GM10248 (cell line): ENCODE results near the gene PCDHB6.
A peak's percentile ranks its signal among the peaks of the same experiment; 100 is the strongest.
"Not testable (repeated sequence)": the region's sequence is repeated elsewhere in the genome, so short reads cannot be mapped to it uniquely, and the experiment has no call there.

Experiments
- CTCF ChIA-PET: fragments of 300-600 bp; sonication (Branson Sonifier 250); formaldehyde crosslinking; extraction: SDS; loops from one replicate; lab custom pipeline; 2021; ENCODE audit warnings: antibody characterized with exemption; lab: Yijun Ruan, JAX
- POLR2A ChIA-PET: fragments of 350-650 bp; sonication (Branson Sonifier 250); formaldehyde crosslinking; extraction: SDS; loops from one replicate; lab custom pipeline; 2020; ENCODE audit warnings: antibody characterized with exemption; lab: Yijun Ruan, JAX
- DNase-seq: peaks from one replicate; pipeline ENCODE4 v3.0.0; 2012; ENCODE audit errors: extremely low spot score
- CTCF ChIP-seq: IDR thresholded peaks from 2 replicates; pipeline ENCODE4 v1.5.1; 2012; ENCODE audit warnings: mild to moderate bottlenecking, low read depth; ENCODE audit errors: extremely low read depth, missing control alignments, control extremely low read depth

The PCDHB6 gene

GRCh38 chr5:141175933-141176332 is 26.1 kb downstream of the PCDHB6 start:
- DNase-seq, result no peak
- CTCF ChIA-PET, result no interaction called here
- POLR2A ChIA-PET, result no interaction called here
- no peak for TF ChIP-seq CTCF

- POLR2A ChIA-PET, DNase-seq, CTCF ChIA-PET: not testable (repeated sequence)
Measured at GRCh38 chr5:141177577-141178191, 27.8 kb downstream of the PCDHB6 start, which contains the start of gene PCDHB8. Gene PCDHB8 (plus strand): TSS chr5:141177790. CDS start chr5:141178035, 245 bp downstream.

GRCh38 chr5:141179371-141179770 is 29.5 kb downstream of the PCDHB6 start:
- DNase-seq, CTCF ChIA-PET, POLR2A ChIA-PET: not testable (repeated sequence)

GRCh38 chr5:141179876-141180275 is 30.0 kb downstream of the PCDHB6 start:
- DNase-seq, CTCF ChIA-PET, POLR2A ChIA-PET: not testable (repeated sequence)

GRCh38 chr5:141180313-141180712 is 30.5 kb downstream of the PCDHB6 start:
- DNase-seq, result no peak
- no peak for TF ChIP-seq CTCF
- ChIA-PET POLR2A (no interaction called here), CTCF (no interaction called here)

GRCh38 chr5:141182248-141182647 is 32.4 kb downstream of the PCDHB6 start, which contains the start of gene PCDHB16:
Gene PCDHB16 (plus strand): TSS chr5:141182387. CDS start chr5:141182560, 173 bp downstream.
- no peak for TF ChIP-seq CTCF
- ChIA-PET POLR2A (interaction anchor here (0.6 kb wide), 1 partner anchor 166 kb away, joined by 4 read pairs; no protein-coding TSS in a partner anchor), CTCF (interaction anchor here (0.8 to 1.3 kb wide), 2 partner anchors 10 to 12 kb away, joined by 3 to 5 read pairs; partner anchors contain the start of gene PCDHB10)
- DNase-seq, result no peak

- POLR2A ChIA-PET, CTCF ChIA-PET, DNase-seq: not testable (repeated sequence)
Measured at GRCh38 chr5:141184117-141184855, 34.4 kb downstream of the PCDHB6 start.

GRCh38 chr5:141186897-141187512 is 37.1 kb downstream of the PCDHB6 start, which contains the start of gene PCDHB9:
Gene PCDHB9 (plus strand): TSS chr5:141187161. CDS start chr5:141187319, 158 bp downstream.
- no peak for DNase-seq
- TF ChIP-seq CTCF, result peak; percentile 13
- ChIA-PET CTCF (interaction anchor here (0.9 to 1.4 kb wide), 3 partner anchors 9 to 377 kb away, joined by 3 to 5 read pairs (median 5); no protein-coding TSS in a partner anchor), POLR2A (no interaction called here)

GRCh38 chr5:141188682-141189081 is 38.8 kb downstream of the PCDHB6 start:
- POLR2A ChIA-PET, CTCF ChIA-PET, DNase-seq: not testable (repeated sequence)

- CTCF ChIA-PET, DNase-seq, POLR2A ChIA-PET: not testable (repeated sequence)
Measured at GRCh38 chr5:141189131-141189530, 39.3 kb downstream of the PCDHB6 start.
